ENCODE results near the gene C2orf80. TPM values are rescaled to one million over a fixed set of nuclear protein-coding genes. Genes with fewer than 3 reads are reported as not detected.

Gene C2orf80
- total and polyA plus RNA-seq, 9 of the 15 experiments (the other 6 are each of a cell fraction or from before 2014, with no cell fraction given) = not detected

DNA sequence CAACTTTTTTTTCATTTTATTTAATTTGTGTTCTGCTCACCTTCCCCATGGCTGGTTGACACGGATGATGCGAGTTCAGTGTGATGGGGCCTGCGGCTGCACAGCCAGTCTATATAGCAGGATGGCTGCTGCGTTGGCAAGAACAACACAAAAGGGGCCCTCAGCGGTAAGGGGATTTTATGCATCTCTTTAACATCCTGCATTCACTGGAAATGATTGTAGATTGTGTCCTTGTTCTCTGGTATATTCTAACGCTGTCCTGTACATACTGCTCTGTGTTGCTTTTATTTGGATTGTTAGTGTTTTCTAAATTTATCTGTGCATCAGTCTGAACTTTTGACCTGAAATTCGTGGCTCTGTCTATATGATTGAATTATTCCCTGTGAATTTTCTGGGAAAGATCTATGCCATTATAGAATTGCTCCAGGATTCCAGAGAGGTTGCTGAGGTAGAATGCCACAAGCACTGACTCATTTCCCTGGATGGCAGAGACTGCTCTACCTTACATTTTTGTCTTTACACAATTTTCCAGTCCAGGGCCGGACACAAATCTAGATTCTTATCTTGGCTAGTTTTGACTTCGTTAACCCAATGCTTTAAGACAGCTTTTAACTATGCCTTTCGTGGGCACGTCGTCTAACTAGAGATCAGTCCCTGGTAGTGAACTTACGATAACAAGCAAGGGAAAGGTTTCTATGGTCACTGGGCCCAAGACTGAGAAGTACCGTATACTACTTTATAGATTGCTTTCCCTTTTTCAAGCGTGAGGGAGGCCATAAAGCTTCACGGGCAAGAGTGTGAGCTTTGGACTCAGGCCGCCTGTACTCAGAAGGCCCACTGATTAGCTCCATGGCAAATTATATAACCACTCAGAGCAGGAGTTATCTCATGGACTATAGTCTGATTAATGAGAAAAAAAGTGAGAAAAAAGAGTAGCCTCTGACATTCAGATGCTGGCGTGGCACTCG, 59.8 kb downstream of the C2orf80 start, which contains the start of gene CRYGC:
TSS of gene CRYGC (minus strand) at position 85 of the 968 bp plus-strand sequence. CDS start at position 49, 36 bp downstream.
- Histone ChIP-seq H3K9ac (ENCODE audit: insufficient read depth in 1 of 2, low read depth in 2 of 2, low read length in 2 of 2) (no peak within 1 kb of the TSS), H3K9me3 (replicated peaks; ENCODE audit: control insufficient read depth, insufficient read depth, low read depth, low read length) (no peaks in the 10 kb centered on the region), H3K4me2 (ENCODE audit: insufficient read depth, low read length) (no peak within 1 kb of the TSS), H3K79me2 (ENCODE audit: control insufficient read depth, insufficient read depth, low read length) (no peaks in the 10 kb centered on the region), H3K27ac (ENCODE audit: extremely low read depth, low read depth, low read length) (no peak within 1 kb of the TSS), H3K4me1 (replicated peaks in 1 of 2; ENCODE audit: control insufficient read depth in 2 of 2, insufficient read depth in 2 of 2, low read length in 2 of 2) (no peaks in the 10 kb centered on the region; a peak in 1 of 5 replicates), H3K27me3 (ENCODE audit: control insufficient read depth in 2 of 2, insufficient read depth in 2 of 2, low read length in 2 of 2) (no peaks in the 10 kb centered on the region; a peak in 1 of 5 replicates), H3K9me1 (ENCODE audit: control insufficient read depth, insufficient read depth, low read length) (no peaks in the 10 kb centered on the region), H4K20me1 (replicated peaks; ENCODE audit: control insufficient read depth, insufficient read depth, low read length) (no peaks in the 10 kb centered on the region), H3K4me3 (no peak within 1 kb of the TSS), H3K36me3 (ENCODE audit: control insufficient read depth, insufficient read depth, low read length) (no peaks in the 10 kb centered on the region), H2AFZ (ENCODE audit: low read depth, low read length) (no peak within 1 kb of the TSS)
- TF ChIP-seq, protein P1, sequence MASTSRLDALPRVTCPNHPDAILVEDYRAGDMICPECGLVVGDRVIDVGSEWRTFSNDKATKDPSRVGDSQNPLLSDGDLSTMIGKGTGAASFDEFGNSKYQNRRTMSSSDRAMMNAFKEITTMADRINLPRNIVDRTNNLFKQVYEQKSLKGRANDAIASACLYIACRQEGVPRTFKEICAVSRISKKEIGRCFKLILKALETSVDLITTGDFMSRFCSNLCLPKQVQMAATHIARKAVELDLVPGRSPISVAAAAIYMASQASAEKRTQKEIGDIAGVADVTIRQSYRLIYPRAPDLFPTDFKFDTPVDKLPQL (IDR thresholded peaks at IDR 0.05; ENCODE audit: extremely low read depth, insufficient read length) = no peak
- TF ChIP-seq, protein P2, sequence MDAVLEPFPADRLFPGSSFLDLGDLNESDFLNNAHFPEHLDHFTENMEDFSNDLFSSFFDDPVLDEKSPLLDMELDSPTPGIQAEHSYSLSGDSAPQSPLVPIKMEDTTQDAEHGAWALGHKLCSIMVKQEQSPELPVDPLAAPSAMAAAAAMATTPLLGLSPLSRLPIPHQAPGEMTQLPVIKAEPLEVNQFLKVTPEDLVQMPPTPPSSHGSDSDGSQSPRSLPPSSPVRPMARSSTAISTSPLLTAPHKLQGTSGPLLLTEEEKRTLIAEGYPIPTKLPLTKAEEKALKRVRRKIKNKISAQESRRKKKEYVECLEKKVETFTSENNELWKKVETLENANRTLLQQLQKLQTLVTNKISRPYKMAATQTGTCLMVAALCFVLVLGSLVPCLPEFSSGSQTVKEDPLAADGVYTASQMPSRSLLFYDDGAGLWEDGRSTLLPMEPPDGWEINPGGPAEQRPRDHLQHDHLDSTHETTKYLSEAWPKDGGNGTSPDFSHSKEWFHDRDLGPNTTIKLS (IDR thresholded peaks at IDR 0.05; ENCODE audit: borderline replicate concordance, low read depth) = no peak
- TF ChIP-seq, protein P3, sequence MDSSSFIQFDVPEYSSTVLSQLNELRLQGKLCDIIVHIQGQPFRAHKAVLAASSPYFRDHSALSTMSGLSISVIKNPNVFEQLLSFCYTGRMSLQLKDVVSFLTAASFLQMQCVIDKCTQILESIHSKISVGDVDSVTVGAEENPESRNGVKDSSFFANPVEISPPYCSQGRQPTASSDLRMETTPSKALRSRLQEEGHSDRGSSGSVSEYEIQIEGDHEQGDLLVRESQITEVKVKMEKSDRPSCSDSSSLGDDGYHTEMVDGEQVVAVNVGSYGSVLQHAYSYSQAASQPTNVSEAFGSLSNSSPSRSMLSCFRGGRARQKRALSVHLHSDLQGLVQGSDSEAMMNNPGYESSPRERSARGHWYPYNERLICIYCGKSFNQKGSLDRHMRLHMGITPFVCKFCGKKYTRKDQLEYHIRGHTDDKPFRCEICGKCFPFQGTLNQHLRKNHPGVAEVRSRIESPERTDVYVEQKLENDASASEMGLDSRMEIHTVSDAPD (CRISPR knock-in tag; IDR thresholded peaks at IDR 0.05) = no peak
- TF ChIP-seq EP300 (IDR thresholded peaks at IDR 0.05; ENCODE audit: low read length) (no peak), HCFC1 (IDR thresholded peaks at IDR 0.05; ENCODE audit: low read depth, low read length) (no peak), SUPT5H (IDR thresholded peaks at IDR 0.05) (no peak), ZC3H11A (IDR thresholded peaks at IDR 0.05; ENCODE audit: low read depth, low read length) (no peak)
- TF ChIP-seq, protein P4, sequence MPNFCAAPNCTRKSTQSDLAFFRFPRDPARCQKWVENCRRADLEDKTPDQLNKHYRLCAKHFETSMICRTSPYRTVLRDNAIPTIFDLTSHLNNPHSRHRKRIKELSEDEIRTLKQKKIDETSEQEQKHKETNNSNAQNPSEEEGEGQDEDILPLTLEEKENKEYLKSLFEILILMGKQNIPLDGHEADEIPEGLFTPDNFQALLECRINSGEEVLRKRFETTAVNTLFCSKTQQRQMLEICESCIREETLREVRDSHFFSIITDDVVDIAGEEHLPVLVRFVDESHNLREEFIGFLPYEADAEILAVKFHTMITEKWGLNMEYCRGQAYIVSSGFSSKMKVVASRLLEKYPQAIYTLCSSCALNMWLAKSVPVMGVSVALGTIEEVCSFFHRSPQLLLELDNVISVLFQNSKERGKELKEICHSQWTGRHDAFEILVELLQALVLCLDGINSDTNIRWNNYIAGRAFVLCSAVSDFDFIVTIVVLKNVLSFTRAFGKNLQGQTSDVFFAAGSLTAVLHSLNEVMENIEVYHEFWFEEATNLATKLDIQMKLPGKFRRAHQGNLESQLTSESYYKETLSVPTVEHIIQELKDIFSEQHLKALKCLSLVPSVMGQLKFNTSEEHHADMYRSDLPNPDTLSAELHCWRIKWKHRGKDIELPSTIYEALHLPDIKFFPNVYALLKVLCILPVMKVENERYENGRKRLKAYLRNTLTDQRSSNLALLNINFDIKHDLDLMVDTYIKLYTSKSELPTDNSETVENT (CRISPR knock-in tag; IDR thresholded peaks at IDR 0.05) = no peak
- ChIA-PET CTCF (ENCODE audit: low intra/inter-chr PET ratio) (no interaction called here), POLR2A (no interaction called here)
- intact Hi-C loops (cut with micrococcal nuclease) = no loop called here
- no TSS peak for BruUV-seq (replicated peaks)
- 43% methylated on average over 18 of the region's 19 CpGs for WGBS (ENCODE audit: insufficient coverage, low coverage, missing lambda C conversion rate)
- FAIRE-seq (no peak), ATAC-seq (no peak), DNase-seq (ENCODE audit: extremely low read depth in 1 of 4, low spot score in 3 of 4) (no peak)
- in situ Hi-C loops (cut with MboI) = no loop called here

Measured in K562 (cell line).